GDM1 (cell line): Measurements from ENCODE around the gene NTM.
"Not testable (repeated sequence)": the region's sequence is repeated elsewhere in the genome, so short reads cannot be mapped to it uniquely, and the experiment has no call there.

Experiments
- DNase-seq: peaks from one replicate; lab custom pipeline; 2025; lab: John Stamatoyannopoulos, UW

NTM gene

GRCh38 chr11:131422029-131422428 lies 51.6 kb downstream of the NTM start:
- no peak for DNase-seq

- no peak for DNase-seq
Measured at GRCh38 chr11:131422496-131422895, 52.1 kb downstream of the NTM start.

GRCh38 chr11:131423688-131424087 lies 53.3 kb downstream of the NTM start:
- DNase-seq, result no peak

- DNase-seq, result not testable (repeated sequence)
Measured at GRCh38 chr11:131424257-131424876, 54.0 kb downstream of the NTM start.

- DNase-seq, result no peak
Measured at GRCh38 chr11:131425285-131425684, 54.9 kb downstream of the NTM start.

GRCh38 chr11:131428853-131429252 lies 58.4 kb downstream of the NTM start:
- DNase-seq, result no peak

GRCh38 chr11:131430473-131431208 lies 60.2 kb downstream of the NTM start:
- no peak for DNase-seq

GRCh38 chr11:131441051-131441810 lies 70.8 kb downstream of the NTM start:
- no peak for DNase-seq

- DNase-seq, result no peak
Measured at GRCh38 chr11:131446590-131447275, 76.3 kb downstream of the NTM start.

GRCh38 chr11:131447277-131447815 lies 76.9 kb downstream of the NTM start:
- no peak for DNase-seq

- DNase-seq, result no peak
Measured at GRCh38 chr11:131447898-131448297, 77.5 kb downstream of the NTM start.

- no peak for DNase-seq
Measured at GRCh38 chr11:131449036-131450019, 78.9 kb downstream of the NTM start.

- no peak for DNase-seq
Measured at GRCh38 chr11:131454490-131454889, 84.1 kb downstream of the NTM start.

- no peak for DNase-seq
Measured at GRCh38 chr11:131454989-131455388, 84.6 kb downstream of the NTM start.

- no peak for DNase-seq
Measured at GRCh38 chr11:131455843-131456704, 85.7 kb downstream of the NTM start.

GRCh38 chr11:131457163-131457562 lies 86.7 kb downstream of the NTM start:
- no peak for DNase-seq

GRCh38 chr11:131458421-131458820 lies 88.0 kb downstream of the NTM start:
- no peak for DNase-seq

- DNase-seq, result no peak
Measured at GRCh38 chr11:131460931-131461330, 90.5 kb downstream of the NTM start.

- DNase-seq, result no peak
Measured at GRCh38 chr11:131462622-131463021, 92.2 kb downstream of the NTM start.

- DNase-seq, result no peak
Measured at GRCh38 chr11:131463162-131463561, 92.7 kb downstream of the NTM start.
